GM19395 (cell line): ENCODE results near the gene ZNF276.

Source experiments
- ATAC-seq: cut with Tn5 transposase; IDR thresholded peaks from one replicate; pipeline ENCODE4 v1.9.1; 2021; ENCODE audit warnings: mild to moderate bottlenecking, moderate library complexity; ENCODE audit not compliant: unreplicated experiment

The ZNF276 gene

DNA sequence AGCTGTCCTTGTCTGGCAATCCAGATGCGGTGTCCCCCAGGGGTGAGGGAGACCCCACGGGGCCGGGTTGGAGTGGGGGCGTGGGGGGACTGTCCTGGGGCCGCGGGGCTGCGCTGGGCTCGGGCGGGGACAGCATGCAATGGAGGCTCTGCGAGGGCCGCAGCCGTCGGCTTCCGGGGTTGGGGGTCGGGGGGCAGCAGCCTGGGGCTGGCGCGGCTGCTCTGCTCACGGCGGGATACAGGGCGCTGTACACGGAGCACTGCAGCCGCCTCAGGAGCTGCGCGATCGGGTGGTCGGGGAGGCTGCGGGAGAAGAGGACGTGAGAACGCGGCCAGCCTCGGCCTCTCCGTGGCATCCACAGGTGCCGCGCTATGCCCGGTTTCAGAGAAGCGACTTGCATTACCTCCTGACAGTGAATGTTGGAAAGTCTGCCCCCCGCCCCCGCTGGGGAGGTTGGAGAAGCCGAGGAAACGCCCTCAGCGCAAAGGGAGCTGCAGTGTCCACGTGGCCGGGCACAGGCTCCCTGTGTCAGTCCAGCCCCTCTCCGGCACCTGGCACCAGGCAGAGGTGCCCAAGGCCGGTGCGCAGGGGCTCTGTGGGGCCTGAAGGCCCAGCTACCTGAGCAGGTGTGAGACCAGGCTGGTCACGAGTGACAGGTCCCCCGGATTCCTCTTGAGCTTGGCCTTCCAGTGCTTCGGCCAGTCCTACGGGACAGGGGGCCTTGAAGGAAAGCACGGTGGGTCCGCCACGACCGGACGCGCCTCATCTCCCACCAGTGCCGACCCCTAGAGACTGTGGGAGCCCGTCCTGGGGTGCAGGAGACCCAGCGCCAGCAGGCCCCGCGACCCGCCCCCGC, 10.4 kb upstream of the ZNF276 start:
- no peak for ATAC-seq

DNA sequence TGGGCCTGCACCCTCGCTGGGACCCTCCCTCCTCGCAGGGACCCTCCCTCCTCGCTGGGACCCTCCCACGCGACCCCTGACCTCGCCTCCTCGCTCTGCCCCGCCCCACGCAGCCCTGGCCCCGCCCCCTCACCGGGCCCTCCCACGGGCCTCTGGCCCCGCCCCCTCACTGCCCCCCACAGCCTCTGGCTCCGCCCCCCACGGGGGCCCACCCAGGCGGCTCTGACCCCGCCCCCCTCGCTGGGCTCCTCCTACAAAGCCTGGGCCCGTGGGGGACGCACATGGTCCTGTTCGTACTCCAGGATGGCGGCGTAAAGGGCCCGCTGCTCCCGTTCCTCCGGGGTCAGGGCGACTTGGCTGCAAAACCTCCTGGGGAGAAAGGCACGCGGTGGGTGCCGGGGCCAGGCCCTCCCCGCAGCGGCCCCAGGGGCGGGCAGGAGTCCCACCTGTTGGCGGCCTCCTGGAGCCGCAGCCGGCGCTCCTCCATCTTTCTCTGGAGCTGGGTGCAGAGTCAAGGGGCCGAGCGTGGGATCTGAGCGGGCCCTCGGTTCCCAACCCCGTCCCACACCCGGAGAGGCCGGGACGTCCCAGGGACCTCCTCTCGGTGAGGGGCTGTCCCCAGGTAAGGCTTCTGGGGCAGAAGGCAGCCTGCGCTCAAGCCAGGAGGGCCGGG, 9.6 kb upstream of the ZNF276 start:
- no peak for ATAC-seq

DNA sequence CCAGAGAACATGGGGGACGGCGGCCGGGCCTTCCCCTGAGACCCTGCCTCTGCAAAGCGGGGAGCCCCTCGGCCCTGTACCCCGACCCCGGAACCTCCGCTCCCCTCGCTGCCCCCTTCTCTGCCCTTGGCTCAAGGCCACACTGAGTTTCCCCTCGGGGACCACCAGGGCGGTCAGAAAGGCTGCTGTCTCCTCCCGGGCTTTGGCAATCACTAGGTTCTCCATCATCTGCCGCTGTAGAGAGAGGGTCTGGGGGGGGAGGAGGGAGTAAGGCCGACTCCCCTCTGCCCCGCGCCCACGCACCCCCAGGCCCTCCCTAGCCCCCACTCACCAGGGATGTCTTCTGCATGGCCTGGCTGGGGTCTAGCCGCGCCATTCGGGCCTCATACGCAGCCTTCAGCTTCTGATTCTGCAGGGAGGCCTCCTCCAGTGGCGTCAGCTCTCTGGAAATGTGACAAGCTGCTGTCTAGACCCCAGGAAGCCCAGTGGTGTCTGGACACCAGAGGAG, 9.0 kb upstream of the ZNF276 start:
- ATAC-seq, result no peak

DNA sequence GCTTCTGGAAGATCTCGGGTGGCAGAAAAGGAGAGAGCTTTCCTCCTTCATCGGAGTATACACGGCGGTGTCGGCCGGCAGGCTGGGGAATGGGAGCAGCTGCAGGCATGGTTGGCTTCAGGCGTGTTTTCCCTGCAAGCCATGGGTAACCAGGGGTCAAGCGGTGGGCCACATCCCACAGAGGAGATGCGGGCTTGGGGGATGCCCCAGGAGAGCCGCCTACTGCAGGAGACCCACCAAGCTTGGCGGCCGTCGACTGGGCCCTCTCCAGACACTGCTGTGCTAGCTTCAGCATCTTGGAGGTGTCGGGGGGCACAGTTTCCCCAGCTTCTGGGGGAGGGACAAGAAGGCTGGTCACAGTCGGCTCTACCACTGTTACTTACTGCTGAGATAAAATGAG, 4.8 kb upstream of the ZNF276 start:
- ATAC-seq, result no peak

DNA sequence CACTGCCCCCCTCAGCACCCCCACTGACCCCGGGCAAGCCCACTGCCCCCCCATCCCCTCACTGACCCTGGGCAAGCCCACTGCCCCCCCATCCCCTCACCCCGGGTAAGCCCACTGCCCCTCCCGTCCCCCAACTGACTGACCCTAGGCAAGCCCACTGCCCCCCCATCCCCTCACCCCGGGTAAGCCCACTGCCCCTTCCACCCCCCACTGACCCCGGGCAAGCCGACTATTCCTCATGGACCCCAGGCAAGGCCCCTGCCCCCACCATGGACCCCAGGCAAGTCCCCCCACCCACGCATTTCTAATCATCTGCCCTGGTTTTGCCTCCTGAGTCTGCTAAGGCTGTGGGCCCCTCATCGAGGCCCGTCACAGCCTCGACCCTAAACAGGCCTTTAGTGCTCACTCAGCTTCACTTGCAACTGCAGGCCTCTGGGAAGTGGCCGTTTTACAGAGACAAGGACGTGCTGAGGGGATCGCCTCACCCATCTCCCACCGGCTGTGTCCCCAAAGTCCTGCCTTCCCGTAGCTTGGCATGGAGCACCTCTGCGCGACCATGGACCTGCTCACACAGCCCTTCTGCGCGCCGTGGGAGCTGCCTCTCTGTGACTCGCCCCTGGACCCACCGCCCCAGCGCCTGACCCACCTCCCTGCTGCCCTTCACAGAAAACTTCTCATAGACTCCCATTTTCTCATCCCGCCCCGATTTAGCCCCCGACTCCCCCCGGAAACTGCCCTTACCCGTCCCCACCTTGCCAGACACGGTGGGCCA, 4.2 kb upstream of the ZNF276 start:
- ATAC-seq, result no peak

DNA sequence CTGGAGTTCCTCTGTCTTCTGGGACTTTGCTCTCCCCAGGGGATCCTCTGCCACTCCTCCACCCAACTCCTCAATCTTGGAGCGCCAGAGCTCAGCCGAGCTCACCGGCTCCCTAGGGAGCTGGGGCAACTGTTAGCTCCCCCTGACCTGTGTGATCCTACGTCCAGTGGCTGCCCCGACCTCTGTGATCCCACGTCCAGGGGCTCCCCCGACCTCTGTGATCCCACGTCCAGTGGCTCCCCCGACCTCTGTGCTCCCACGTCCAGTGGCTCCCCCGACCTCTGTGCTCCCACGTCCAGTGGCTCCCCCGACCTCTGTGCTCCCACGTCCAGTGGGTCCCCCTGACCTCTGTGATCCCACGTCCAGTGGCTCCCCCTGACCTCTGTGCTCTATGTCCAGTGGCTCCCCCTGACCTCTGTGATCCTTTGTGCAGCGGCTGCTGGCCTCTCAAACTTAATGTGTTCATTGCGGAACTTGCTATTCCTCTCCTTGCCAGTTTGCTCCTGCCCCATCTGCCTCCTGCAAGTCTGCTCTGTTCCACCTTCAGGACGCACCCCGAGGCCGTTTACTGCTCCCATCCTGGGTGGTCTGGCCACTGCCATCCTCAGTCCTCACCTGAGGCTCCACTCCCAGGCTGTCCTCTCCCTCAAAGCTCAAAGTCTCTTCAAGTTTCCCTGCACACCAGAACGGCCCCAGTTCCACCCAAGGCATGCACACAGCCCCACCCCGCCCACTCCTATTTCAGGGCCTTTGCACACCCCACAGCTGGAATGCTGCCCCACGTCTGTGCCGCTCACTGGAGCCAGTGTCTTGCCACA, 3.4 kb upstream of the ZNF276 start:
- no peak for ATAC-seq

DNA sequence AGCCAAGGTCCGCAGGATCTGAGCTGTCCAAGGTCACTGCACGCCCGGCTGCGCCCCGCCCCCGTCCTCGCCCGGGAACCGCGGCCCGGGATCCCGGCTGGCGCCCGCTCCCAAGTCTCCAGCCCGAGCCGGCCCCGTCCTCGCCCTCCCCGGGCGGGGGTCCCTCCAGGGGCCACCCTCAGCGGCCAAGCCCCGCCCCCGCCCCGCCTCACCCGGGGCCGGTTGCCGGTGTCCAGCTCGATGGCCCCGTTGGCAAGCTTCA, 855 bp upstream of the ZNF276 start:
- ATAC-seq, result peak; percentile 11

DNA sequence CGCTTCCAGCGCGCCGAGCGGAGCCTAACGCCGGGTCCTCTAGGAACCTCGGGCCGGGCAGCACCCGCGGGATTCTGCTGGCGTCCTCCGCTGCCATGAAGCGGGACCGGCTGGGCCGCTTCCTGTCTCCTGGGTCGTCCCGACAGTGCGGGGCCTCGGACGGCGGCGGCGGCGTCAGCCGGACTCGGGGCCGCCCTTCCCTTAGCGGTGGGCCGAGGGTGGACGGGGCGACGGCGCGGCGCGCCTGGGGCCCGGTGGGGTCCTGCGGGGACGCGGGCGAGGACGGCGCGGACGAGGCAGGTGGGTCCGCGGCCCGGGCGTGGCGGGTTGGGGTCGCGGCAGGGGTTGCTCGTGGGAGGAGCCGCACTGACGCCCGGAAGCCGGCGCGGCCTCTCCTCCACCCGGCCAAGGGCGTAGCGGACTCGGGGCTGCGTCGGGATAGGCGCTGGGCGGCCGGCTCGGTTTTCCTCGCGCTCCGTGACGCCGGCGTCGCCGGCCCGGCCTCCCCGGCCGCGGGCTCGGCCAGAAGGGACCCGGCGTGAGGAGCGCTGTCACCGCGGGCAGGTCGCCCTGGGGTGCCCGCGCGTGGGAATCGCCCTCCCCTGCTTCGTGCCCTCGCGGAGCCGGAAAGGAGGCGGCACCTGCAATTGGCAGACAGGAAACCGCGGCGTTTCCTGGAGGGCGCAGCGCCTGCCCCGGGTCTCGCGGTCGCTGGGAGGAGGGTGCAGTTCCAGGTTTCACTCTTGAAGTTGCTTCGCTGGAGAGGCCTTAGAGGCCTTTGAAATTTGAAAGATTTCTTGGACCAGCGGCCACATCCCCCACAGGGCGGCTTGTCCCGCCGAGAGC, 432 bp downstream of the ZNF276 start:
- peak; percentile 38 for ATAC-seq

DNA sequence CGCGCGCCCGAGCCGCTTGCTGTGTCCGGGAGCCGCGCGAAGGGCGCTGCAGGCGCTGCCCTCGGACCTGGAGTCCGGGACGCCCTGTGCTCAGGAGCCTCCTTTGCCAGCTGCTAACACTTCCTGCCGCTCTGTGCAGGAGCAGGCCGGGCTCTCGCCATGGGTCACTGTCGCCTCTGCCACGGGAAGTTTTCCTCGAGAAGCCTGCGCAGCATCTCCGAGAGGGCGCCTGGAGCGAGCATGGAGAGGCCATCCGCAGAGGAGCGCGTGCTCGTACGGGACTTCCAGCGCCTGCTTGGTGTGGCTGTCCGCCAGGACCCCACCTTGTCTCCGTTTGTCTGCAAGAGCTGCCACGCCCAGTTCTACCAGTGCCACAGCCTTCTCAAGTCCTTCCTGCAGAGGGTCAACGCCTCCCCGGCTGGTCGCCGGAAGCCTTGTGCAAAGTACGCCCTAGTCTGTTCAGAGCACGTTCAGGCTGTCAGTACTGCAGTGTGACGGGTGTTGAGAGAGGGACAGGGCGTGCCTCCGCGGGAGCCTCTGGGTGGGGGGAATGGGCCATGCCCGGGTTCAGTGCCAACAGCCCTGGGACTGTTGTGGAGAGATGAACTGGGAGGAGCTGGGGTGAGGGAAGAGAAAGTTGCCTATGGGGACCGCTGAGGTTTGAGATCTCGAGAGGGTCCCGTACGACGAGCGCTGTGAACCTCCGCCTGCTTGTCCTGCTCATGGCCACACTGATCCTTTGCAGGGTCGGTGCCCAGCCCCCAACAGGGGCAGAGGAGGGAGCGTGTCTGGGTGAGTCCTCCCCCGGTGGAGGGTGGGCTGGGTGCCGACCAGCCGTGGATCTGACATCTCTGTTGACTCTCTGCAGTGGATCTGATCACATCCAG, 1.3 kb downstream of the ZNF276 start:
- ATAC-seq, result no peak

DNA sequence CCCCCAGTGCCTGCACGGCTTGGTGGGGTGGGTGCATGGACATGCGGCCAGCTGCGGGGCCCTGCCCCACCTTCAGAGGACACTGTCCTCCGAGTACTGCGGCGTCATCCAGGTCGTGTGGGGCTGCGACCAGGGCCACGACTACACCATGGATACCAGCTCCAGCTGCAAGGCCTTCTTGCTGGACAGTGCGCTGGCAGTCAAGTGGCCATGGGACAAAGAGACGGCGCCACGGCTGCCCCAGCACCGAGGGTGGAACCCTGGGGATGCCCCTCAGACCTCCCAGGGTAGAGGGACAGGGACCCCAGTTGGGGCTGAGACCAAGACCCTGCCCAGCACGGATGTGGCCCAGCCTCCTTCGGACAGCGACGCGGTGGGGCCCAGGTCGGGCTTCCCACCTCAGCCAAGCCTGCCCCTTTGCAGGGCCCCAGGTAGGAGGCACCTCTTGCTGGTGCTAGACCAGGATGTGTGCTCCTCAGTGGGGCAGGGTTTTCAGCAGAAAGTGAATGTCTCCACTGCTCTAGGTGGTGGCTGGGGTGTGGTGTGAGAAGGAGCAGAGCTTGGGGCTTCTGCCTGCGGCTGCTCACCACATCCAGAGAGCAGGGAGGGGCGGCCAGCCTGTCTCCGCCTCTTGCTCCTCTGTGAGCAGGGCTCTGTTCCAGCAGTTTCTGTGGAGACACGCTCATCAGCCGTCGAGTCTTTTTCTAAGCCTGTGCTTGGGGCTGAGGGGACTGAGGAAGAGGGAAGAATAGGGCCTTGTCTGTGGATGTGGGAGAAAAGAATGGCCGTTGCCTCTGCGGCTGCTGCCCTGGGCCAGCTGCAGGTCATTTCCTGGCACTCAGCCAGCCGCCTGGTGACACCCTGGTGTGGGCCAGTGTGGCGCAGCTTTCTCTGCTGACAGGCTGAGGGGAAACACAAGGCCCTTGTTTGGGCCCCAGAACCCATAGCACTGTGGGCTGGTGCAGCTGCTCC, 2.2 kb downstream of the ZNF276 start:
- no peak for ATAC-seq

DNA sequence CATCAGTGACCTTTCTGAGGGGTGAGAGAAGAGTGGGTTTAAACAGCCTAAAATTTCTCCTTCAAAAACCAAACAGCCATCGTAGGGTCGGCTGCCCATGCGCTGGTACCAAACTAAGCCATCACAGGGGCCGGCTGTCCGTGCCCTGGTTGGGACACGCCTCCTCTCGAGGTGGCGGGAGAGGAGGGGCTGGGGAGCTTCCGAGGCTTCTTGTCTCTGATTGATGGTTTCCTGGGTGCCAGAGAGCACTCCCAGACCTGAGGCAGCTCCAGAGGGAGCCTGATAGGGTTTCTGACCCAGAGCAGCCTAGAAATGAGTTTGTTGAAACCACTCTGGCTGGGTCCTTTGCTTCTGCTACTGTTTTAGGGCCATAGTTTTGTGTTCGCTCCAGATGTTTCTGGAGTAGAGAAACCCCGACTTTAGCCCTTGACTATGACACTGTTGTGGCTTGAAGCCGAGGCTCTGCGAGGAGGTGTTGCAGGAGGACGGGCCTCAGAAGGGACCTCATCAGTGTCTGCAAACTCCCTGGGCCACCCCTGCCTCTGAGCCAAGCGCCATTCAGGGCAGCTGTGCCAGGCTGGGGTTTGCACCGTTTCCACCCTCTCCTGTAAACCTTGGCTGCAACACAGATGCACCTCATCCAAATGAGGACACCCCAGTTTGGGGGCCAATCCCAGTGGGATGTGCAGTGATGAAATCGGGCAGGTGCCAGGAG, 6.2 kb downstream of the ZNF276 start:
- no peak for ATAC-seq

DNA sequence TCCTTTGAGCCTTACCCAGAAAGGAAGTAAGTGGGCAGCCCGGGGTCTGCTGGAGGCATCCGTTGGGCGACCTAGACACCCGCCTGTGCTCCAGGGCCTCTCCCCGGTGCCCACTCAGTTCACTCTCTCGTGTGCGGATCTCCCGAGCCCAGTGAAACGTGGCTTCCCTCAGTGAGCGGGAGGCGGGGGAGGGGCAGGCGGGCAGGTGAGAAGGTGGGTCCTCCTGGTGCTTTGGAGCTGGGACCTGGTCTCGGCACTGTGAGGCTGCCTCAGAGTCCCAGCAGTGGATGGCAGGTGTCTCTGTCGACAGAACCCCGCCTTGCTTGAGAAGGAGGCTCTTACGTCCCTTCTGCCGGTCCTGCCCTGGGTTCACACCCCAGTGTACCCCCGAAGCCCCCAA, 8.0 kb downstream of the ZNF276 start:
- no peak for ATAC-seq

DNA sequence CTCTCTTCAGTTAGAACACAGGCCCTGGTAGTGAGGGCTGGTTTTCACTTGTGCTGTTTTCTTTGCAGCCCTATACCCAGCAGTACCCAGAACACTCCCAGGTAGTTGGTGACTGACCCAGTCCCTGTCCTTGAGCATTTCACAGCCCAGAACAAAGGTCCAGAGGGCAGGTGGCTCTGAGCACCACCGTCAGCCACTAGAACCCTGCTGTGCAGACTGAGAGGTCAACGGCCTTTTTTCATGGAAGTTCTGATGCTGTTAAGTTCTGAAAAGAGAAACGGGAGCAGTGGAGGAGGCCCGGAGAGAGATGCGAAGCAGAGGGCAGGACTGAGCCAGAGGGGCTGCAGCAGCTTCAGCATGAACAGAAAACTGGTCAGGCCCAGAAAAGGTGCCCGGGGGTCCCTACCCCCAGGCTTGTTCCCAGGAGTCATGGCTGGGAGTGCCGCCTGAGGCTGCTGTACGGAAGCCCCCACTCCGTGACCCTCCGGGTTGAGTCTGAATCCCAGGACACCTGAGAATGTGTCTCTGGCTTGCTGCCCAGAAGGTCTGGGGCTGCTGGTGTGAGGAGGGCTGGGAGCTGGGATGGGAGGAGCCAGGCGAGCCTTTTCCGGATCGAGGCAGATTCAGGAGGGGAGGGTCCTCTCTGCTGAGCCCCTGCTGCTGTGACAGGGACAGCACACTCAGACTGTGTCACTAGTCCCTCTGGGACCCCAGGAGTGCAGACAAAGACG, 8.7 kb downstream of the ZNF276 start:
- ATAC-seq, result no peak

DNA sequence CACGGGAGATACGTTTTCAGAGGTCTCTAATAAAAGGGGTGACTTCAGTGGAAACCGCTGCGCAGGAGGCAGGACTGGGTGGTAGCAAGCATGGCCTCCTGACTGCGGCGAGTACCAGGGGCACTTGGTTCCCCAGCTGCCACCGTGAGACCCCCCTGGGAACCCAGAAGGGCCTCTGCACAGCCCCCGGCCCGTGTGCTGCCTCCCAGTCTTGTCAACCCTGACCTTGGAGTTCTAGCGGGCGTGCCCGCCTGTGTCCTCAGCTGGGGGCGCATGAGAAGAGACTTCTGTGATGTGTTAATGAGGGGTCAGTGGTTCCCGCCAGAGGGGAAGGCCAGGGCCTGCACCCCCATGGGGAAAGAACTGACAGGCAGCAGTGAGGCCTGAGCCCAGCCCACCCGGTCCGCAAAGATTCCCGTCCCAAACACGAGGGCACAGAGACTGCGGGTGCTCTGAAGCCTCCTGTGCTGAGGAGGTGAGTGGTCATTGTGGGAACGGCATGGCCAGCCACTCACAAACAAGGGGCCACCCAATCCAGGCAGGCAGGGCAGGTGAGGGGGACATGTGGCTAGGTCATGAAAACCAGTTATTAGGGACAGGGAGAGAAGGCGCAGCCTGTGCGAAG, 9.4 kb downstream of the ZNF276 start:
- no peak for ATAC-seq

DNA sequence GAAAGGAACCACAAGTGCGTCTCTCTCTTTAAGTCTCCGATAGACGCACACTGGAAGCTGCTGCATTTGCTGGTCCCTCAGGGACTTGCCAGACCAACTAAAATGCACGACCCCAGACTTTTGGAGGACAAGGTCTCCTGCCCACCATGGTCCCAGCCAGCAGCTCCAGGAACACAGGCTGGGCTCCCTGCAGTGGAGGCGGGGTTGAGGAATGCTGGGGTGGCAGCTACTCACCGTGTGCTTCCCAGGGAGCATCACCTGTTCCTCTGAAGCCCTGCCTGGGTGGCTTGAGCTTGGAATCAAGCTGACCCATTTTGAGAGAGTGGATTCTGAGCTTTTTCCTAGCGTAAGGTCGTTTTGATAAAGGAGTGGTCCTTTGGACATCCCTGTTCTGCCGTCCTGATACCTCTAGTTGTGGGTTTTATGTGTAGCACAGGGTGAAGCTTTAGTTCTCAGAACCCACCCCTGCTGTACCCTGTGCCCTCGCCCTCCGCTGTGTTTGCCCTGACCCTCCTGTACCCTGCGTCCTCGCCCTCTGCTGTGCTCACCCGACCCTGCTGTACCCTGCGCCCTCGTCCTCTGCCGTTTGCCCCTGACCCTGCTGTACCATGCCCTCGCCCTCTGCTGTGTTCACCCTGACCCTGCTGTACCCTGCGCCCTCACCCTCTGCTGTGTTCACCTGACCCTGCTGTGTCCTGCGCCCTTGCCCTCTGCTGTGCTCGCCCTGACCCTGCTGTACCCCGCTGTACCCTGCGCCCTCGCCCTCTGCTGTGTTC, 11.0 kb downstream of the ZNF276 start:
- no peak for ATAC-seq

DNA sequence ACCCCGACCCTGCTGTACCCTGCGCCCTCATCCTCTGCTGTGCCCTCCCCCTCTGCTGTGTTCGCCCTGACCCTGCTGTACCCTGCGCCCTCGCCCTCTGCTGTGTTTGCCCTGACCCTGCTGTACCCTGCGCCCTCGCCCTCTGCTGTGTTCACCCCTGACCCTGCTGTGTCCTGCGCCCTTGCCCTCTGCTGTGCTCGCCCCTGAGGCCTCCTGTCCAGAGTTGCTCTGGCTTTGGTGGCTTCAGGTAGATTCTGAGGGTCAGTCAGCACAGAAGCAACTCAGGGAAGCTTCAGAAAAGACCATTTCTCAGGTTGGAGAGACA, 11.5 kb downstream of the ZNF276 start:
- ATAC-seq, result no peak
